Measurements from ENCODE around the gene TMEM221. TPM values are rescaled to one million over a fixed set of nuclear protein-coding genes. Genes with fewer than 3 reads are reported as not detected.

Gene TMEM221
- total RNA-seq, 4 donors from 2014 or later, result 2.2 to 16.5 (median 3.9) TPM; not detected in 1

GRCh38 chr19:17469092-17469480 lies 20.6 kb upstream of the TMEM221 start:
- no peak for DNase-seq
- Histone ChIP-seq H3K36me3 (no peaks in the 10 kb centered on the region), H3K27me3 (no peaks in the 10 kb centered on the region), H3K9me3 (no peaks in the 10 kb centered on the region), H3K4me1 (peaks cover 5 to 15% of the 10 kb centered on the region in 2 donors), H3K27ac (peak overlapping the region; percentile 89 to 92), H3K4me3 (peak overlapping the region; percentile 54 to 78)
- intact Hi-C loops (cut with DNase I; ENCODE audit: low total_unique reads), result no loop called here
- TF ChIP-seq, protein P1, sequence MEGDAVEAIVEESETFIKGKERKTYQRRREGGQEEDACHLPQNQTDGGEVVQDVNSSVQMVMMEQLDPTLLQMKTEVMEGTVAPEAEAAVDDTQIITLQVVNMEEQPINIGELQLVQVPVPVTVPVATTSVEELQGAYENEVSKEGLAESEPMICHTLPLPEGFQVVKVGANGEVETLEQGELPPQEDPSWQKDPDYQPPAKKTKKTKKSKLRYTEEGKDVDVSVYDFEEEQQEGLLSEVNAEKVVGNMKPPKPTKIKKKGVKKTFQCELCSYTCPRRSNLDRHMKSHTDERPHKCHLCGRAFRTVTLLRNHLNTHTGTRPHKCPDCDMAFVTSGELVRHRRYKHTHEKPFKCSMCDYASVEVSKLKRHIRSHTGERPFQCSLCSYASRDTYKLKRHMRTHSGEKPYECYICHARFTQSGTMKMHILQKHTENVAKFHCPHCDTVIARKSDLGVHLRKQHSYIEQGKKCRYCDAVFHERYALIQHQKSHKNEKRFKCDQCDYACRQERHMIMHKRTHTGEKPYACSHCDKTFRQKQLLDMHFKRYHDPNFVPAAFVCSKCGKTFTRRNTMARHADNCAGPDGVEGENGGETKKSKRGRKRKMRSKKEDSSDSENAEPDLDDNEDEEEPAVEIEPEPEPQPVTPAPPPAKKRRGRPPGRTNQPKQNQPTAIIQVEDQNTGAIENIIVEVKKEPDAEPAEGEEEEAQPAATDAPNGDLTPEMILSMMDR (IDR thresholded peaks at IDR 0.05), result no peak
- TF ChIP-seq POLR2A (IDR thresholded peaks at IDR 0.05), result no peak

DNA sequence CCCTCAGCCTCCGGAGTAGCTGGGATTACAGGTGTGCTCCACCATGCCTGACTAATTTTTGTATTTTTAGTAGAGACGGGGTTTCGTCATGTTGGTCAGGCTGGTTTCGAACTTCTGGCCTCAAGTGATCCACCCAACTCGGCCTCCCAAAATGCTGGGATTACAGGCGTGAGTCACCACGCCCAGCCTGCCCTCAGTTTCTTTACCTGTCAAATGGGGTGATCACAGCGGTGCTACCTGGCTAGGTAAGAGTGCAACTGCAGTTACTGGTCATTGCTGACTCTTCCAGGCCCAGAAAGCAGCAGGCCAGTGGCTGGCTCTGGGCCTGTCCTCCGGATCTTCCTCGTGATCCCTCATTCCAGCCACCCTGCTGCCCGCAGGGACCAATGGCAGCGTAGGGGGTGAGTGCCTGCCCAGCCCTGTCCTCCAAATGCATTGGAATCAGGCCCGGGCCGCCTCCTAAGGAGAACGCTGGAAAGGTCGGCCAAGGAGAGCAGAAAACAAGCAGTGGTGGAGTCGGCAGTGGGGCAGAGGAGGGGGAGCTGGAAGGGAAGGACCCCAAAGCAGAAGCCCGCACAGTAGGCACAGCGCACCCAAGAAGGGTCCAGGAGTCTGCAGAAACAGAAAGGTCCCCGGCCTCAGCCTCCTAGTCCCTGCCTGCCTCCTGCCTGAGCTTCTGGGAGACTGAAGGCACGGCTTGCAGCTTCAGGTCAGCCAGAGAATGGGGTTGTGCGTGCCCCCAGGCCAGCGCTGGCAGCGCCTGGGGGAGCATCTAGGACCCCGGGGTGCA lies 20.0 kb upstream of the TMEM221 start:
- TF ChIP-seq POLR2A (IDR thresholded peaks at IDR 0.05), result no peak
- TF ChIP-seq, protein P1 (IDR thresholded peaks at IDR 0.05), result no peak
- no peaks in the 10 kb centered on the region for H3K9me3 ChIP-seq
- no peaks in the 10 kb centered on the region for H3K27me3 ChIP-seq
- peak overlapping the region; percentile 89 to 92 for H3K27ac ChIP-seq
- H3K36me3 ChIP-seq, result no peaks in the 10 kb centered on the region
- peak overlapping the region; percentile 54 to 78 for H3K4me3 ChIP-seq
- DNase-seq, result peak; percentile 42 to 45
- intact Hi-C loops (cut with DNase I; ENCODE audit: low total_unique reads), result no loop called here
- peaks cover 5 to 15% of the 10 kb centered on the region in 2 donors for H3K4me1 ChIP-seq

DNA sequence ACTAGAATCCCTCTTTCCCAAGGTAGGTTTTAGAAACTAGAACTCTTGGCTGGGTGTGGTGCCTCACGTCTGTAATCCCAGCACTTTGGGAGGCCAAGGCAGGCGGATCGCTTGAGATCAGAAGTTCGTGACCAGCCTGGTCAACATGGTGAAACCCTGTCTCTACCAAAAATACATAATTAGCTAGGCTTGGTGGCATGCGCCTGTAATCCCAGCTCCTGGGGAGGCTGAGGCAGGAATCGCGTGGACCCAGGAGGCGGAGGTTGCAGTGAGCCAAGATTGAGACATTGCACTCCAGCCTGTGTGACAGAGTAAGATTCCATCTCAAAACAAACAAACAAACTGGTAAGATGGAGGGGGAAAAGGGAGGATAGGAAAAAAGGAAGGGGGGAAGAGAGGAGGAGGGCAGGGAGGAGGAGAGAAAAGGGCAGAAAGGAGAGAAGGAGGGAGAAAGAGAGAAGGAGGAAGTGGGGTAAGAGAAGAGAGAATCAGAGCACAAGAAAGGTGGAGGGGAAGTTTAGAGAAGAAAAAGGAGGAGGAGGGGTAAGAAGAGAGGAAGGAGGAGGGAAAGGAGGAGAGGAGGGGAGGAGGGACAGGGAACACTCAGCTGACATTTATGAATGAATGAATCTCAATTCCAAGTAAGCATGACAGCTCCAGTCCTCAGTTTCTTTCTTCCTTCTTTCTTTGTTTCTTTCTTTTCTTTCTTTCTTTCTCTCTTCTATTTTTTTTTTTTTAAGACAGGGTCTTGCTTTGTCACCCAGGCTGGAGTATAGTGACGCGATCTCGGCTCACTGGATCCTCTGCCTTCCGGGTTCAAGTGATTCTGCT lies 19.2 kb upstream of the TMEM221 start:
- H3K4me1 ChIP-seq, result peaks cover 5 to 15% of the 10 kb centered on the region in 2 donors
- no peak for TF ChIP-seq POLR2A (IDR thresholded peaks at IDR 0.05)
- TF ChIP-seq, protein P1 (IDR thresholded peaks at IDR 0.05), result no peak
- H3K36me3 ChIP-seq, result no peaks in the 10 kb centered on the region
- DNase-seq, result no peak
- H3K9me3 ChIP-seq, result no peaks in the 10 kb centered on the region
- H3K27me3 ChIP-seq, result no peaks in the 10 kb centered on the region
- no peak overlapping the region for H3K4me3 ChIP-seq
- peak overlapping the region in 1 of 2 donors; percentile 89 for H3K27ac ChIP-seq
- intact Hi-C loops (cut with DNase I; ENCODE audit: low total_unique reads), result no loop called here

DNA sequence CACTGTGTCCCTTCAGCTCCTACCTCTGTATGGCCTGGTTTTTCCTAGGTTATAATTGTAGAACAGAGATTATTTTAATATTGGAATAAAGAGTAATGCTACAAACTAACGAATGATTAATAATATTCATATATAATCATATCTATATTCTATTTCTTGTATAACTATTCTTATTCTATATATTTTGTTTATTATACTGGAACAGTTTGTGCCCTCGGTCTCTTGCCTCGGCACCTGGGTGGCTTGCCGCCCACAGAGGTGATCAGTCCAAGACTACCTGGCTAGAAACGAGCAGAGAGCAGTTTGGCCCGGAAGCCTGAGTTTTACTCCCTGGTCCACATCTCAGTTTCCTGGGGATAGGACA lies 18.0 kb upstream of the TMEM221 start:
- Histone ChIP-seq H3K36me3 (no peaks in the 10 kb centered on the region), H3K9me3 (no peaks in the 10 kb centered on the region), H3K4me3 (no peak overlapping the region), H3K4me1 (peaks cover 2 to 12% of the 10 kb centered on the region in 2 donors), H3K27ac (peak overlapping the region; percentile 66 to 74), H3K27me3 (no peaks in the 10 kb centered on the region)
- intact Hi-C loops (cut with DNase I; ENCODE audit: low total_unique reads), result no loop called here
- no peak for TF ChIP-seq POLR2A (IDR thresholded peaks at IDR 0.05)
- TF ChIP-seq, protein P1 (IDR thresholded peaks at IDR 0.05), result no peak
- no peak for DNase-seq

All from uterus (tissue), 4 donors.